Loucy (cell line): Measurements from ENCODE around the gene TPBGL.

Experiments used
- CTCF ChIP-seq: fragments of 200-600 bp; sonication (generic); conservative IDR thresholded peaks from 2 replicates; pipeline ENCODE4 v1.5.1; 2014; ENCODE audit warnings: mild to moderate bottlenecking, antibody characterized with exemption, low read length
- EZH2phosphoT487 ChIP-seq: fragments of 200-600 bp; IDR thresholded peaks from 2 replicates; pipeline ENCODE4 v1.6.1; 2018; ENCODE audit warnings: antibody characterized with exemption, mild to moderate bottlenecking, moderate library complexity, borderline replicate concordance

- TF ChIP-seq EZH2phosphoT487 (no peak), CTCF (no peak)
Measured at GRCh38 chr11:75238595-75239440, 1.8 kb upstream of the TPBGL start.
